T-helper 2 cell treated with Interferon-gamma antibody and Interleukin-4, amounts not matched to agents 100 ng/mL and 5 ng/mL, for 36 hours (primary cell): Measurements from ENCODE around the gene ATG2B. TPM values are rescaled to one million over a fixed set of nuclear protein-coding genes. Genes with fewer than 3 reads are reported as not detected.

Source experiments
- intact Hi-C: fragments of 100-400 bp; cut with micrococcal nuclease; formaldehyde crosslinking; loops from one replicate; pipeline ENCODE4 v1.15.1; 2023
- total RNA-seq: library from RNA; stranded (reverse); gene quantifications from 2 replicates; pipeline ENCODE4 v1.2.3, GENCODE V29; 2022

The ATG2B gene
- total RNA-seq, 1 donor from 2014 or later = 18.8 TPM

DNA sequence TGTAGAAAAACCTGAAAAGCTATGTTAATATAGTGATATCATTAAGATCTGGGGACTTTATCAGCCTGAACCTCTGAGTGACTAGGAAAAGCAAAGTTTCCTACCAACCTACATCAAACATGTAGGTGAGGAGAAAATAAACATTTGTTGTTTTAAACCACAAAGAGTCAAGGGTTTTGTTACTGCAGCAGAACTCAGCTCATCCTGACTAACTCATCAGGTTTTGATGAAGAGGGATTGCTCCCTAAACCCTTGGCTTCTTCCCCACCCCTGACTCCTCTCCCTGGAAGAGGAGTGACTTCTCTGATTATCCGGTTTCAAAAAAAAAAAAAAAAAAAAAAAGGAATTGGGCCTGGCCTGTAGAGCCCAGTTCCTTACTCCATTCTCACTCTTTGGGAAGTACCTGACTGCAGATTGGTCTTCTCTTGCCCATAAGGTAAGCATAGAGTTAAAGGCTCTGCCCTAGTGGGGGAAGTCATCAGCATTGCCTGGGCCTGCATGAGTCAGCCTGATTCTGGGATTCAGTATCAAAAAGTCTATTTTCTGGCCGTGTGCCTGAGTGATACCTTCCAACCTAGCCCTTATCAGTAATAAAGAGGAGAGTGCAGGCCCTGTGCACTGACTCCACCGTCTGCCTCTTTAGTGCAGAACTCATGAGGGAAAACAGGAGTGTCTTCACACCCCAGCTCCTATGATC lies 90.2 kb downstream of the ATG2B start:
- intact Hi-C loops = no loop called here

DNA sequence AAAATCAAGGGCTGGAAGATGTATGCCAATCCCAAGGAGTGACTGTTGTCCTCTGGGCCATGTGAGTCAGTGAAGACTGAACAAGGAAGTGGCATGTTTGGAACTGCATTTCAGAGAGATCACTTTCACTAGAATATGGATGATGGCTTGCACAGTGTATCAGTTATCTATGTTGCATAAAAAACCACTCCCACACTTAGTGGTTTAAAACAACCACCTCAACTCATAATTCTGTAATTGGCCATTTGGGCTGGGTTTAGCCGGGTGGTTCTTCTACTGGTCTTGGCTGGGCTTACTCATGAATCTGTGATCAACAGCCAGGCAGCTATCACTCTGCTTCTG lies 91.7 kb downstream of the ATG2B start:
- intact Hi-C loops = no loop called here

DNA sequence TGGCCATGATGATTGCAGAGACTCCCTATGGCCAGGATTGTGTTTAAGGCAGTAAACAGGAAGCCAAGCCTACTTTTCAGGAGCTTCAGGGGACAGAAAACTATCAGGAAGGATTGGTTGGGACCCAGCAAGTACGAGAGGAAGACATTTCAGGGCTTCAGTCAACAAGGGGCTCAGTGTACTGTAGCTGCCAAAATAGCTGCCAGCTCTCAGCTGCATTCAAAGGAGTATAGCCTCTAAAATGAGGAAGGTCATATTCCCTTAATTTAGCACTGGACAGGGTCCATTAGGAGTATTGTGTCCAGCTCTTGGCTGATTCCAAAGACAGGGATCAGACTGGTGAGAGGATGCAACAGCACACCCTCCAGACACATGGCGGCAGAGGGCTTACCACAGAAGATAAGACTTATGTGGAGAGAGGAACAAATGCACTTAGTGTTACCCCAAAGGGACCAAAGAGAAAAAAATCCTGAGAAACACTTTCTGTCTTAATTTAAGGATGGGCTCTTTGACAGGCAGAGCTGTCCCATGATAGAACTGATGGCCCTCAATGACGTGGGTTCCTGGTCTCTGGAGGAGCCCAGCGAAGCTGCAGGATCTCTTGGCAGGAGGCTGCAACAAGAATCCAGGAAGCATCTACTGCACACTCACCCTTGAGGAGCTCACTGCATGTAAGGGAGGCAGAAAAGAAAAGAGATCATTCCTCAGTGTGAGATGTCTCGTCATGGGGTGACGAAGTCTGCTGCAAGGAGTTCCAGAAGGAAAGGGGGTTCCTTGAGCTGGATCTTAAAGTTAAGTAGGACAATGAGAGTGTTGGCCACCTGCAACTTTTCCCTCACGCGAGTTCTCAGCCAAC lies 92.3 kb downstream of the ATG2B start:
- intact Hi-C loops = no loop called here

- intact Hi-C loops = no loop called here
These were observed 93.8 kb downstream of the ATG2B start for GRCh38 chr14:96269359-96269710.

DNA sequence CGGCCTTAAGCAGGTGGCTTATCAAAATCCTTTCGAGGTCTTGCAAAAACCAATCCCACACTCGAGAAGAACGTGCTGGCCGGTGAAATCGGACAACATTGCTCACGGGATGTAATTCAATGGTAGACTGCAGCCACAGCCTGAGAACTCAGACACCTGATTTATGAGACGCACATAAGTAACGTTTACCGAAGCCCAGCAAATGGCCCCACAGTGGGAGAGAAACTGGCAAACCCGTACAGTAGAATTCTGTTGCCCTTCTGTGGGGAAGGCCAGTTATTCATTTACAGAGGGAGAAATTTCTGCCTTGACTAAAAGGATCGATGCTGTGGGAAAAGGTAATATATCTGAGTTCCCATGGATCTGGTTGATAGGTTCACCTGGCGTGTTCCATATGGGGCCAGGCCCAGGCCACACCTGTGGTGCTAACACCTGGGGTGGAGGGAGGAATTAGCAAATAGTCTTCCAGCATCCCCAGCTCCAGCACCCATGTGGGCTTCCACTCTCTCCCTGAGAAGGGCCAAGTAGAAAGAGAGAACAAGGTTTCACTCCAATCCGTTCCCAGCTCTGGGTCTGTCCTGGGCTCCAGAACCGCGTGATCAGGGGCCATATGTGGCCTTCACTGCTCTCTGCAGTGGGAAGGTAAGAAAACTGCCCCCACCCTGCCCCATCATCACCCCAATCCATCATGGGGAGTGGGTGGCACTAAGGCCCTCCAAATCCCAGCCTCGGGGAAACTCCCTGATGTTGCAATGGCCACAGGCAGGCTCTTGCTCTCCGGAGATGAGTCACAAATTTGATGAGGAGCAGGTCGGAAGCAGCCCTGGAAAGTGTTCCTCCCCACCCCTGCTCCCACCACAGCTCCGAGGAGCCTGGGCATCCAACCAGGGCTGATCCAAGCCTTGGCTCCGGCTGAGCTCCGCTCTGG lies 94.4 kb downstream of the ATG2B start:
- intact Hi-C loops = no loop called here

GRCh38 chr14:96267916-96268315 lies 95.2 kb downstream of the ATG2B start:
- intact Hi-C loops = no loop called here

GRCh38 chr14:96267336-96267735 lies 95.8 kb downstream of the ATG2B start:
- intact Hi-C loops = no loop called here

DNA sequence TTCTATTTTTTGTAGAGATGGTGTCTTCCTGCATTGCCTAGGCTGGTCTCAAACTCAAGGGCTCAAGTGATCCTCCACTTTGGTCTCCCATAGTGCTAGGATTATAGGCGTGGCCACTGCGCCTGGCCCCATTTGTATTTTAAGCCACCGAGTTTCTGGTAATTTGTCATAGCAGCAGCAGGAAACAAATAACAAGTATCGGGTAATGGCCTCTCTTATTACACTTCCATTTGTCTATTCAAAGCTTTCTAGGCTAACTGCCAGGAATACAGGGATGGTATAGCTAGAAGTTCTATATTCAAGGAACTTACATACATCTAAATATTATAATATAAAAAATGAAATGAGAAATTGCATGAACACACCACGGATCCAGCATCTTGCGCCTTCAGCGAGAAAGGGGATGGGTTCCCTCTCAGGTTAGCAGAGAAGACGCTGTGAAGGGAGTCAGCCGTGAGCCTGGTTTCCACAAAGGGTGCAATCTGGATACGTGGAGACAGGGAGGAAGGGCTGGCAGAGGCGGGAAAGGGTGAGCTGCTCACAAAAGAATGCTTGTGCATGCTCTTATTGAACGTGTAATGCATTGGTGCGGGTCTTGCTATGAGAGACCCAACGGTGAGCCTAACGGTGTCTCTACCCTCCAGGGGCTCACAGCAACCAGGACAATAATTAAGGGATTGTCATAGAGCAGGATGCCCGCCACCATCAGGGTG lies 97.6 kb downstream of the ATG2B start:
- intact Hi-C loops = no loop called here

- intact Hi-C loops = no loop called here
These were observed 98.3 kb downstream of the ATG2B start for GRCh38 chr14:96264853-96265252.

GRCh38 chr14:96264200-96264553 lies 99.0 kb downstream of the ATG2B start:
- intact Hi-C loops = no loop called here

DNA sequence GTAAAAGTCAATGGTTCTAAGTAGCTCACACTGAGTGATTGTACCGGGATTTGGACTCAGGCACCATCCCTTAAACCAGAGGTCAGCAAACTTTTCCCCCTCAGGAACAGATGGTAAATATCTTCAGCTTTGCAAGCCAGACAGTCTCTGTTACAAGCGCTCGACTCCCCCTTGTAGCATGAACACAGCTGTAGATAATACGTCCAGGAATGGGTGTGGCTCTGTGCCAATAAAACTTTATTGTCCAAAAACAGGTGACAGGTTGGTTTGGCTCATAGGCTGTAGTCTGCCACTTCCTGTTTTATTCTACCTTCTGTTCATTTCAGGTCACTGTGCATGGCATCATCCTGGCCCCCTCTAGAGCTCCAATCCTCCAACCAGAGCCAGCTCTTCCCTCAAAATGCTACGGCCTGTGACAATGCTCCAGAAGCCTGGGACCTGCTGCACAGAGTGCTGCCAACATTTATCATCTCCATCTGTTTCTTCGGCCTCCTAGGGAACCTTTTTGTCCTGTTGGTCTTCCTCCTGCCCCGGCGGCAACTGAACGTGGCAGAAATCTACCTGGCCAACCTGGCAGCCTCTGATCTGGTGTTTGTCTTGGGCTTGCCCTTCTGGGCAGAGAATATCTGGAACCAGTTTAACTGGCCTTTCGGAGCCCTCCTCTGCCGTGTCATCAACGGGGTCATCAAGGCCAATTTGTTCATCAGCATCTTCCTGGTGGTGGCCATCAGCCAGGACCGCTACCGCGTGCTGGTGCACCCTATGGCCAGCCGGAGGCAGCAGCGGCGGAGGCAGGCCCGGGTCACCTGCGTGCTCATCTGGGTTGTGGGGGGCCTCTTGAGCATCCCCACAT lies 99.6 kb downstream of the ATG2B start:
- intact Hi-C loops = no loop called here

DNA sequence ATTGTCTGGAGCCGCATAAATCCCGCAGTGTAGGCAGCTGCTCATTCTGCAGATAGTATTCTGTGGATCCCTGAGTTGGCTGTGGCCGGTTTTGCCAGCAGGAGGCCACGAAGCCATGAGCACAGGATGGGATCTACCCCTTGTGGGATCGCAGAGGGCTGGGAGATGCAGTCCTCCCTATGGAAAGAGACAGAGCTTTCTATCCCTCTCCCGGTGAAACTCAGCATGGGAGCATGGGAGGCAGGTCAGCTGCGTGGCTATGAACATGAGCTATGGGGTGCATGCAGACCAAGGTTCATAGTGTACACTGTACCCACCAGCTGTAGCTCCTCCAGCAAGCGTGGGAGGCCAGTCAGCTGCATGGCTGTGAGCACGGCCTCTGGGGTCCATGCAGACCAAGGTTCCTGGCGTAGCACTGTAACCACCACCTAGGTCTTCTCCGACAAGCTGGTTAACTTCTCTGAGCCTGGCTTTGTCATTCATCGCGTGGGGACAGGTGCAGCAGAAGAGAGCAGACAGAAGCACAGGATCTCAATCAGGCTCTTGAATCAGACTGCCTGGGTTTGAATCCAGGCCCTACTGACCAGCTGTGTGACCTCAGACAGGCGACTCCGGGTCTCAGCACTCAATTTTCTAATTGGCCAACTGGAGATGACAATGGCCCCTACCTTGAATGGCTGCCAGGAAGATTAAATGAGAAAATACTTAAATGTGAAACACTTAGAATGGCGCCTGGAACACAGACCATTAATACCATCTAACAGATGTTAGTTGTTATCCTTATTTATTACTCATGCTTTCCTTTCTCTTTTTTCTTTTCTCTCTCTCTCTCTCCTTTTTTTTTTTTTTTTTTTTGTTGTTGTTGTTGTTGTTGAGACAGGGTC lies 101.1 kb downstream of the ATG2B start:
- intact Hi-C loops = no loop called here

DNA sequence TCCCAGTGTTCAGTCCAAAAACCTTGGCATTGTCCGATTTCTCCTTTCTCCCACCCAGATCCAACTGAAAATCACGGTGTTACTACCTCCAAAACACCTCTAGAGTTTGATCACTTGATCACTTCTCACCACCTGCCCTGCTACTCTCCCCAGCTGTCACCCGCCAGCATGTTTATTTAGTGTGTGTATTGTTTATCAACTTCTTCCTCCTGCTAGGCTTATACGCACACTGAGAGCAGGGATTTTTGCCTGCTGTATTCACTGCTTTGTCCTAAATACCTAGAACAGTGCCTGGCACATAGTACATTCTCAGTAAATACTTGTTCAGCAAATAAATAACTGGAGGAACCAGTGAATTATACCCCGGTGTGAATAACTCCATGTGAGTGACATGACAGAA lies 102.1 kb downstream of the ATG2B start:
- intact Hi-C loops = no loop called here

DNA sequence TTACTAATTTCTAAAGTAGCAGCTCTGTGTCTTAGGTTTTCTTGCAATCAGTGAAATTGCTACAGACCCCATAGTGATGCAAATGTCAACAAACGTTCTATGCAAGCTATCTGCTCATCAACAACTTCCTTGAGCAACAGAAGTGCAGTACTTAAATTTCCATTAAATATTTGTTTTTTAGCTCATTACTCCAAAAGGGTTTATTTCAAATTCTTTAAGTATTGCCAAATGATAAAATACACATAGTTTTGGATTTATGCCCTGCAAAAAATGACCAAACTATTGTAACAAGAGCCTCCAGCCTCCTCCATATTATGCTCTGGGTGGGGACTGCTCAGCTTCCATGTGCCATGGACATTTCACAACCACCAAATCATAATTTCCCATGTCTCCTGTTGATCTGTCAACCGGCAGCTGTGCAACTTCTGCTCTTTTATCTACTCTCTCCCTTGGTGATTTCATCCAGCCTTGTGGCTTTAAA lies 102.8 kb downstream of the ATG2B start:
- intact Hi-C loops = no loop called here

DNA sequence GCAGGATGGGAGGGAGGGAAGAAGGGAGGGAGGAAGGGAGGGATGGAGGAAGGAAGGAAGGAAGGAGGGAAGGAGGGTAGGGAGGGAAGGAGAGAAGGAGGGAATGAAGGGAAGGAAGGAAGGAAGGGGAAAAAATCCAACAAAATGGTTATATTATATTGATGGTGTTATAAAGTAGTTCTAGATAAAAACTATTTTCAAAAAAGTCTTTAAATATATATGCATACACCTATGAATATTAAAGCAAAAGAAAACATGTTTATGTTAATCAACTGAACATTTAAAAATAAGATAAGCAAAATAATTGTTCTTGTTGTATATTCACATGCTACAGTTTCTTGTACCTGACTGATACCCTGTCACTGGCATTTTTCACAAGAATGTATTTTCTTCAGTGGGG lies 105.2 kb downstream of the ATG2B start:
- intact Hi-C loops = no loop called here

- intact Hi-C loops = no loop called here
These were observed 106.1 kb downstream of the ATG2B start for GRCh38 chr14:96257056-96257455.

- intact Hi-C loops = no loop called here
These were observed 106.7 kb downstream of the ATG2B start for GRCh38 chr14:96256407-96256806.

DNA sequence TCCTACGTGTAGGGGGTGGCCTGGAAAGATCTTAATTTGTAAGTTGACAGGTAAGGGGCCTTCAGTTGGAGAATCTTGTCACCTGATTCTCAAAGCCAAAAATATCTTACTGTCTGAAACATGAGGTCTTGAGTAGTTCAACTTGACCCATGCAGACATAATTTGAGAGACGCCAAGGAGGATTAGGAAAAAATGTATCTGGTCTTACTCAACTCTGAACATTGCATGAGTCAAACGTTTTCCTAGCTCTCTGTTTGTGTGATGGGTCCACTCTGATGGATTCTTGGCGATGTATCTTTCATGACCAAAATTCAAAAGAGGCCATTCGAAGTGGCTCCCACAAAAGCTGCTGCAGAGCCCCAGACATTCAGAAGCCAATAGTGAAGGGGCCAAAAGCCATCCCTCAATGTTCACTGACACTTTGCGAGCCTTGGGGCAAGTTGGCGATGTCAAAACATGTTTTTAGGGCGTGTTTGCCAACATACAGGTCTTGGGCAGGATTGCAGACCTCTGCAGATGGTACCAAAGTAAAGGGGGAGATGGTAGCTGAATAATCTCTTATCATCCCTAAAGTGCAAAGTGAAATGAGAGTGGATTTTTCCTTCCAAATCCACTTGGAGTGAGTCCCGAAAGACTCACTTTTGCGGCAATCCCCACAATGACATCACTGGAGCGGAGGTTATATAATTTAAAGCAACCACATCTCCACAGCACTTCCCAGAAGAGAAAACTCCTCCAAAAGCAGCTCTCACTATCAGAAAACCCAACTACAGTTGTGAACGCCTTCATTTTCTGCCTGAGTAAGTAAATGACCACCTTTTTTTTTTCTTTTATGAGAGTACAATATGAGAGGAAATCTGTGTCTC lies 107.4 kb downstream of the ATG2B start, which contains the start of gene BDKRB1:
Gene BDKRB1 (plus strand): TSS at position 710 of the 866 bp plus-strand sequence. CDS start 7,473 bp downstream, outside the sequence.
- intact Hi-C loops = no loop called here
